ENCODE results near the gene PXT1.
A peak's percentile ranks its signal among the peaks of the same experiment; 100 is the strongest.

PXT1 gene

GRCh38 chr6:36381502-36382389, 60.9 kb downstream of the PXT1 start (continued):
- TF ChIP-seq PBX3 (CRISPR knock-in tag; IDR thresholded peaks at IDR 0.05) = no peak
- TF ChIP-seq, protein P1, sequence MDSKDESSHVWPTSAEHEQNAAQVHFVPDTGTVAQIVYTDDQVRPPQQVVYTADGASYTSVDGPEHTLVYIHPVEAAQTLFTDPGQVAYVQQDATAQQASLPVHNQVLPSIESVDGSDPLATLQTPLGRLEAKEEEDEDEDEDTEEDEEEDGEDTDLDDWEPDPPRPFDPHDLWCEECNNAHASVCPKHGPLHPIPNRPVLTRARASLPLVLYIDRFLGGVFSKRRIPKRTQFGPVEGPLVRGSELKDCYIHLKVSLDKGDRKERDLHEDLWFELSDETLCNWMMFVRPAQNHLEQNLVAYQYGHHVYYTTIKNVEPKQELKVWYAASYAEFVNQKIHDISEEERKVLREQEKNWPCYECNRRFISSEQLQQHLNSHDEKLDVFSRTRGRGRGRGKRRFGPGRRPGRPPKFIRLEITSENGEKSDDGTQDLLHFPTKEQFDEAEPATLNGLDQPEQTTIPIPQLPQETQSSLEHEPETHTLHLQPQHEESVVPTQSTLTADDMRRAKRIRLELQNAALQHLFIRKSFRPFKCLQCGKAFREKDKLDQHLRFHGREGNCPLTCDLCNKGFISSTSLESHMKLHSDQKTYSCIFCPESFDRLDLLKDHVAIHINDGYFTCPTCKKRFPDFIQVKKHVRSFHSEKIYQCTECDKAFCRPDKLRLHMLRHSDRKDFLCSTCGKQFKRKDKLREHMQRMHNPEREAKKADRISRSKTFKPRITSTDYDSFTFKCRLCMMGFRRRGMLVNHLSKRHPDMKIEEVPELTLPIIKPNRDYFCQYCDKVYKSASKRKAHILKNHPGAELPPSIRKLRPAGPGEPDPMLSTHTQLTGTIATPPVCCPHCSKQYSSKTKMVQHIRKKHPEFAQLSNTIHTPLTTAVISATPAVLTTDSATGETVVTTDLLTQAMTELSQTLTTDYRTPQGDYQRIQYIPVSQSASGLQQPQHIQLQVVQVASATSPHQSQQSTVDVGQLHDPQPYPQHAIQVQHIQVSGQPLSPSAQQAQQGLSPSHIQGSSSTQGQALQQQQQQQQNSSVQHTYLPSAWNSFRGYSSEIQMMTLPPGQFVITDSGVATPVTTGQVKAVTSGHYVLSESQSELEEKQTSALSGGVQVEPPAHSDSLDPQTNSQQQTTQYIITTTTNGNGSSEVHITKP (tag by site-specific recombination; IDR thresholded peaks at IDR 0.05) = peak; percentile 47
- peak; percentile 34 for TF ChIP-seq ZFHX2 (tag by site-specific recombination; conservative IDR thresholded peaks at IDR 0.05)
- TF ChIP-seq ELK4 (IDR thresholded peaks at IDR 0.05; ENCODE audit: borderline replicate concordance, low read depth, low read length) = no peak

DNA sequence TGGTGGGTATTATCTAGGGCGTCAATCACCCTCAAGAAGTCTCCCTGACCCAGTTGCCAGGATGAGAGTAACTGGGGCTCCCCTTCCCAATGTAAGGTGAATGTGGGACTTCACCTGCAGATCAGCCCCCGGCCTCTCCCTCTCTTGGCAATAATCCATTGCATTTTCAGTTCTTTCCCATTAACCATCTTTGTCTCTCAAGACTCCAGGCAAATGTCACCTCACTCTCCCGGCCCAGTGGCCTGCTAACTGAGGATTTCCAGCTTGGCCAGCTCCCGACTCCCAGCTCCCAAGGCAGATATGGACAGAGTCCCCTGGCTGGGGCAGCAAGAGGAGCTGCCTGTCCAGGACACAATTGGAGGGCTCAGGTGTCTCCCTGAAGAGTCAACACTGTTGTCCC, 62.5 kb downstream of the PXT1 start:
- no peaks in the 10 kb centered on the region; the same call in 1 of the 2 replicates for H3K4me1 ChIP-seq (ENCODE audit: control insufficient read depth, insufficient read depth, low read length)
- TF ChIP-seq, protein P2, sequence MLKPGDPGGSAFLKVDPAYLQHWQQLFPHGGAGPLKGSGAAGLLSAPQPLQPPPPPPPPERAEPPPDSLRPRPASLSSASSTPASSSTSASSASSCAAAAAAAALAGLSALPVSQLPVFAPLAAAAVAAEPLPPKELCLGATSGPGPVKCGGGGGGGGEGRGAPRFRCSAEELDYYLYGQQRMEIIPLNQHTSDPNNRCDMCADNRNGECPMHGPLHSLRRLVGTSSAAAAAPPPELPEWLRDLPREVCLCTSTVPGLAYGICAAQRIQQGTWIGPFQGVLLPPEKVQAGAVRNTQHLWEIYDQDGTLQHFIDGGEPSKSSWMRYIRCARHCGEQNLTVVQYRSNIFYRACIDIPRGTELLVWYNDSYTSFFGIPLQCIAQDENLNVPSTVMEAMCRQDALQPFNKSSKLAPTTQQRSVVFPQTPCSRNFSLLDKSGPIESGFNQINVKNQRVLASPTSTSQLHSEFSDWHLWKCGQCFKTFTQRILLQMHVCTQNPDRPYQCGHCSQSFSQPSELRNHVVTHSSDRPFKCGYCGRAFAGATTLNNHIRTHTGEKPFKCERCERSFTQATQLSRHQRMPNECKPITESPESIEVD (tag by site-specific recombination; IDR thresholded peaks at IDR 0.05) = no peak
- no peak for TF ChIP-seq ZNF26 (tag by site-specific recombination; IDR thresholded peaks at IDR 0.05)
- TF ChIP-seq ZSCAN4 (tag by site-specific recombination; IDR thresholded peaks at IDR 0.05) = no peak
- TF ChIP-seq, protein P3, sequence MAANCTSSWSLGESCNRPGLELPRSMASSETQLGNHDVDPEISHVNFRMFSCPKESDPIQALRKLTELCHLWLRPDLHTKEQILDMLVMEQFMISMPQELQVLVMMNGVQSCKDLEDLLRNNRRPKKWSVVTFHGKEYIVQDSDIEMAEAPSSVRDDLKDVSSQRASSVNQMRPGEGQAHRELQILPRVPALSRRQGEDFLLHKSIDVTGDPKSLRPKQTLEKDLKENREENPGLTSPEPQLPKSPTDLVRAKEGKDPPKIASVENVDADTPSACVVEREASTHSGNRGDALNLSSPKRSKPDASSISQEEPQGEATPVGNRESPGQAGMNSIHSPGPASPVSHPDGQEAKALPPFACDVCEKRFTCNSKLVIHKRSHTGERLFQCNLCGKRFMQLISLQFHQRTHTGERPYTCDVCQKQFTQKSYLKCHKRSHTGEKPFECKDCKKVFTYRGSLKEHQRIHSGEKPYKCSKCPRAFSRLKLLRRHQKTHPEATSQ (tag by site-specific recombination; IDR thresholded peaks at IDR 0.05) = no peak
- no peak for TF ChIP-seq ZNF76 (tag by site-specific recombination; IDR thresholded peaks at IDR 0.05; ENCODE audit: borderline replicate concordance, low read depth)
- TF ChIP-seq ZBTB11 (tag by site-specific recombination; conservative IDR thresholded peaks at IDR 0.05; ENCODE audit: low read depth) = no peak
- no peak for TF ChIP-seq REPIN1 (tag by site-specific recombination; IDR thresholded peaks at IDR 0.05; ENCODE audit: low read depth)
- TF ChIP-seq ZNF677 (tag by site-specific recombination; IDR thresholded peaks at IDR 0.05) = no peak
- TF ChIP-seq ZNF510 (tag by site-specific recombination; IDR thresholded peaks at IDR 0.05; ENCODE audit: insufficient replicate concordance) = no peak
- TF ChIP-seq ZNF560 (tag by site-specific recombination; IDR thresholded peaks at IDR 0.05; ENCODE audit: borderline replicate concordance) = no peak
- no peak for TF ChIP-seq BCL11B (tag by site-specific recombination; IDR thresholded peaks at IDR 0.05; ENCODE audit: low read depth)
- no peak for TF ChIP-seq ZNF664 (tag by site-specific recombination; IDR thresholded peaks at IDR 0.05)
- TF ChIP-seq MEIS1 (CRISPR knock-in tag; IDR thresholded peaks at IDR 0.05; ENCODE audit: borderline replicate concordance) = no peak
- no peaks in the 10 kb centered on the region for H3K9me3 ChIP-seq (ENCODE audit: control insufficient read depth, insufficient read depth, low read depth, low read length)
- ChIA-PET CTCF (interaction anchor here (0.9 to 1.5 kb wide), 3 partner anchors 20 to 78 kb away, joined by 3 to 4 read pairs (median 4); no protein-coding TSS in a partner anchor), POLR2A (no interaction called here)
- no peaks in the 10 kb centered on the region for H3K36me3 ChIP-seq (ENCODE audit: control insufficient read depth in 2 of 2, insufficient read depth in 1 of 2, low read length in 2 of 2)
- no peak overlapping the region for H3K27ac ChIP-seq (ENCODE audit: extremely low read depth, low read depth, low read length)
- no peak overlapping the region for H3K4me3 ChIP-seq (ENCODE audit: low read depth, low read length)

Data from HEK293 (cell line).